Ishikawa (cell line): Measurements from ENCODE around the gene CHST9.
A peak's percentile ranks its signal among the peaks of the same experiment; 100 is the strongest.

Source experiments
- CEBPB ChIP-seq: IDR thresholded peaks from 2 replicates; pipeline ENCODE4 v1.6.1; 2012
- CREB1 ChIP-seq: IDR thresholded peaks from 2 replicates; pipeline ENCODE4 v1.6.1; 2012; ENCODE audit warnings: low read depth
- EGR1 ChIP-seq: IDR thresholded peaks from 2 replicates; pipeline ENCODE4 v1.6.1; 2012
- EP300 ChIP-seq: IDR thresholded peaks from 2 replicates; pipeline ENCODE4 v1.6.1; 2012; ENCODE audit warnings: borderline replicate concordance
- FOXM1 ChIP-seq: IDR thresholded peaks from 2 replicates; pipeline ENCODE4 v1.6.1; 2012; ENCODE audit warnings: low read depth, borderline replicate concordance
- NFIC ChIP-seq: IDR thresholded peaks from 2 replicates; pipeline ENCODE4 v1.6.1; 2012
- RAD21 ChIP-seq: IDR thresholded peaks from 2 replicates; pipeline ENCODE4 v1.6.1; 2012; ENCODE audit warnings: low read depth
- TAF1 ChIP-seq: IDR thresholded peaks from 2 replicates; pipeline ENCODE4 v1.6.1; 2012; ENCODE audit warnings: low read depth, mild to moderate bottlenecking
- TCF12 ChIP-seq: IDR thresholded peaks from 2 replicates; pipeline ENCODE4 v1.6.1; 2012; ENCODE audit warnings: low read depth
- TEAD4 ChIP-seq: IDR thresholded peaks from 2 replicates; pipeline ENCODE4 v1.6.1; 2012
- USF1 ChIP-seq: IDR thresholded peaks from 2 replicates; pipeline ENCODE4 v1.6.1; 2012
- YY1 ChIP-seq: IDR thresholded peaks from 2 replicates; pipeline ENCODE4 v1.6.1; 2012; ENCODE audit warnings: low read depth
- ZBTB7A ChIP-seq: IDR thresholded peaks from 2 replicates; pipeline ENCODE4 v1.6.1; 2012; ENCODE audit warnings: low read depth
- TF ChIP-seq, protein P1 (sequence below): IDR thresholded peaks from 2 replicates; pipeline ENCODE4 v1.6.1; 2012
- TF ChIP-seq, protein P2 (sequence below): IDR thresholded peaks from 2 replicates; pipeline ENCODE4 v1.6.1; 2012; ENCODE audit warnings: low read depth, mild to moderate bottlenecking

The CHST9 gene

GRCh38 chr18:27022477-27022876 is 162.6 kb downstream of the CHST9 start:
- TF ChIP-seq EGR1 (no peak), ZBTB7A (no peak), TCF12 (no peak), RAD21 (no peak), TAF1 (no peak), FOXM1 (no peak), EP300 (no peak)

DNA sequence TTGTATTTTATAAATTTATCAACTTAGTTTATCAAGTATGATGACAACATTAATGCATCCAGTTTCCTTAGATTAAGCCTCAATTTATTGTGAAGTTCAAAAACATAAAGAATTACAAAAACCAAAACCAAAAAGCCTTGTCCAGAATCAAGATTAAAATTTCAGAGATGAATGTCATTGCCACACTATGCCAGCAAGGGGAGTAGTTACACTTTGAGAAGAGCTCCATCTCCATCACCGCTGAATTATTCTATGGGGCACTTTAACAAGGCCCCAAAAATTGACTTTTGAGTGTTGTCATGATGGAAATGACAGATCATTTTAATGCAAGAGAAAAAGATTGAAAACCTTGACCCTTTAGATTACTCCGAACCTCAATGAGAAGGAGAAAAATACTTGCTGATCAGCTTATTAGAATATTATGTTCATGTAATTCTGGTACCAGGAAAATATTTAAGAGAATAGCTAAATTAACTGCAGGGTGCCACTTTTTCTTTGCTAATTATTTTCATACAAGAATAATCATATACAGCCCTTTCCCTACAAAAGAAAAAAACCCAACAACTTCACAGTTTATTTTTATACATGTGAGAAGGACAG is 167.1 kb downstream of the CHST9 start:
- TF ChIP-seq, protein P1, sequence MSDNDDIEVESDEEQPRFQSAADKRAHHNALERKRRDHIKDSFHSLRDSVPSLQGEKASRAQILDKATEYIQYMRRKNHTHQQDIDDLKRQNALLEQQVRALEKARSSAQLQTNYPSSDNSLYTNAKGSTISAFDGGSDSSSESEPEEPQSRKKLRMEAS = no peak
- peak; percentile 72 for TF ChIP-seq RAD21
- no peak for TF ChIP-seq NFIC

DNA sequence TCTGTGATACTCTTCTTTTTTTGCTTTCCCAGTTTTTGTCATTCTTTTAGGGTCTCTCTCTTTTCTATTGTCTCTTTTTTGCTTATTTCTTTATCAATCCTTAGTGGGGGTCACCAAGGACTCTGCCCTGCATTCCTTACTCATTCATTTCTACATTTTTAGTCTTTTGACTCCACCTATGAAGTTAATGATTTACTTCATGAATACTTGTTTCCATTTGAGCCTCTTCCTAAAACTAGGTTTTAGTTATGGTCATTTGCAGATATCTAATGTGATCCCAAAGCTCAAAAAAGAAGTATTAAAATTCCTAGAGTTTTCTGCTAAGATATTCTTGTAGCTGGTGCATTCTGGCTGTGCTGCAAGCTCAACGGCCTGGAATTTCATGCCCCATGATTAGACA is 170.3 kb downstream of the CHST9 start:
- TF ChIP-seq TCF12 (no peak), CREB1 (no peak)

- TF ChIP-seq TEAD4 (no peak), USF1 (no peak), CREB1 (no peak), NFIC (no peak), RAD21 (no peak), TAF1 (no peak), EGR1 (no peak), ZBTB7A (no peak), CEBPB (no peak), EP300 (no peak)
- TF ChIP-seq, protein P2, sequence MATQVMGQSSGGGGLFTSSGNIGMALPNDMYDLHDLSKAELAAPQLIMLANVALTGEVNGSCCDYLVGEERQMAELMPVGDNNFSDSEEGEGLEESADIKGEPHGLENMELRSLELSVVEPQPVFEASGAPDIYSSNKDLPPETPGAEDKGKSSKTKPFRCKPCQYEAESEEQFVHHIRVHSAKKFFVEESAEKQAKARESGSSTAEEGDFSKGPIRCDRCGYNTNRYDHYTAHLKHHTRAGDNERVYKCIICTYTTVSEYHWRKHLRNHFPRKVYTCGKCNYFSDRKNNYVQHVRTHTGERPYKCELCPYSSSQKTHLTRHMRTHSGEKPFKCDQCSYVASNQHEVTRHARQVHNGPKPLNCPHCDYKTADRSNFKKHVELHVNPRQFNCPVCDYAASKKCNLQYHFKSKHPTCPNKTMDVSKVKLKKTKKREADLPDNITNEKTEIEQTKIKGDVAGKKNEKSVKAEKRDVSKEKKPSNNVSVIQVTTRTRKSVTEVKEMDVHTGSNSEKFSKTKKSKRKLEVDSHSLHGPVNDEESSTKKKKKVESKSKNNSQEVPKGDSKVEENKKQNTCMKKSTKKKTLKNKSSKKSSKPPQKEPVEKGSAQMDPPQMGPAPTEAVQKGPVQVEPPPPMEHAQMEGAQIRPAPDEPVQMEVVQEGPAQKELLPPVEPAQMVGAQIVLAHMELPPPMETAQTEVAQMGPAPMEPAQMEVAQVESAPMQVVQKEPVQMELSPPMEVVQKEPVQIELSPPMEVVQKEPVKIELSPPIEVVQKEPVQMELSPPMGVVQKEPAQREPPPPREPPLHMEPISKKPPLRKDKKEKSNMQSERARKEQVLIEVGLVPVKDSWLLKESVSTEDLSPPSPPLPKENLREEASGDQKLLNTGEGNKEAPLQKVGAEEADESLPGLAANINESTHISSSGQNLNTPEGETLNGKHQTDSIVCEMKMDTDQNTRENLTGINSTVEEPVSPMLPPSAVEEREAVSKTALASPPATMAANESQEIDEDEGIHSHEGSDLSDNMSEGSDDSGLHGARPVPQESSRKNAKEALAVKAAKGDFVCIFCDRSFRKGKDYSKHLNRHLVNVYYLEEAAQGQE = no peak
Measured at GRCh38 chr18:27010784-27011183, 174.3 kb downstream of the CHST9 start.

DNA sequence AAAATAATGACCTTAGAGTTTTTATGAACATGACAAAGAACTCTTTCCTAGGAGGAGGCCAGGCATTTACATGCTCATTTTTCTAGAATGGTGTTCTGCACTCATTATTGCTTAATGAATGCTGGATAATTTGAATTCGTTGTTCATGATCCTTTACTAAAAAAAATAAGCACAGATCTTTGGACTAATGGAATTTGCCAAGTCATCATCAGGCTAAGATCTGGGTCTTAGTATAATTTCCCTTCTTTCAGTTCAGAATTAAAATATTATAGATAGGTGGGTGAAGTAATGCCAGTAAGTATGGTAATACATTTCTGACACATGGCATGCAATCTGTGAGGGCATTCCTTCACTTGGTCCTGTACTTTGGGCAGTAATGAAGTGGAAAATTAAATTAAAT is 175.8 kb downstream of the CHST9 start:
- TF ChIP-seq USF1 (no peak), TAF1 (no peak), EP300 (no peak), CEBPB (no peak), NFIC (no peak), YY1 (no peak), CREB1 (no peak)
- TF ChIP-seq, protein P1 = no peak
- TF ChIP-seq, protein P2 = no peak

- TF ChIP-seq RAD21 (no peak), USF1 (no peak), NFIC (no peak), ZBTB7A (no peak), EGR1 (no peak), TCF12 (no peak), YY1 (no peak), EP300 (no peak), CEBPB (no peak), CREB1 (no peak), TAF1 (no peak), TEAD4 (no peak)
- TF ChIP-seq, protein P2 = no peak
- TF ChIP-seq, protein P1 = no peak
Measured at GRCh38 chr18:27008575-27008974, 176.5 kb downstream of the CHST9 start.
